HG03439 (cell line): ENCODE results near the gene FN1.
A peak's percentile ranks its signal among the peaks of the same experiment; 100 is the strongest.

Experiments used
- ATAC-seq: cut with Tn5 transposase; IDR thresholded peaks from one replicate; pipeline ENCODE4 v1.9.1; 2021; ENCODE audit warnings: mild to moderate bottlenecking, moderate library complexity; ENCODE audit not compliant: unreplicated experiment

FN1 gene

DNA sequence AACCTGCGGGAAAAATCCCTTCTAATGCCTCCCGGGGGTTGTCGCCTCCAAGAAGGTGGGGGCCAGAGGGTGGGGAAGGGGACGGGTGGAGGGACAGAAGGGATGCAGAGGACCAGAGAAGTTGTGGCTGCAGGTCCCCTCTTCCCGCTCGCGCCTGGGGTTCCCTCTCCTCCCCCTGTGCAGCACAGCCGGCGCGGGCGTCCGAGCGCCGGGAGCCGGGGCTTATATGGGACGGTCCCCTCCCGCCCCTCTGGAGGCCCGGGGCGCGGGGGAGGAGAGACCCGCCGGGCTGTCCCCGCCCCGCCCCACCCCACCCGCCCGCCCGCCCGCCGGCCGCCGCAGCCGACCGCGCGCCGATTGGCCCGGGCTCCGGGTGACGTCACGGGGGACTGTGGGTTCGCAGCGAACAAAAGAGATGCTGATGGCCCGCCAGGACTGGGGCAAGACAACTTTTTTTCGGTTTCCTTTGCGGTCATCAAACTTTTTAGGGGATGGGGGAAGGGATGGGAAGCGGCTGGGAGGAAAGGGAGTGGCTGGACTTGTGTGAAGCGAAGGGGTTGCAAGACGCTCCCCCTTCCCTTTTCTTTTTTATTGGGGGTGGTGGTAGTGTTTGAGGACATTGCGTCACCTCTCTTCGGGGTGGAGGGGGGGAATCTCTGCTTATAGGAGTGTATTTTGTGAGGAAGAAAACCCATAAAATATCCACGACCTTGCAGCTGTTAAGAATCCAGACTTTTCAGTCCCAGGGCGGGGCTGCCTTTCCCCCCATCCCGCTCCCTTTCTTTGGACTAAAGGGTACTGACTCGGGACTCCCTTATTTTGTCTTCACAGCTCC is at the start of gene FN1:
FN1 (minus strand) TSS at position 199 of the 835 bp plus-strand sequence. CDS start 266 bp downstream, outside the sequence.
- peak; percentile 79 for ATAC-seq

DNA sequence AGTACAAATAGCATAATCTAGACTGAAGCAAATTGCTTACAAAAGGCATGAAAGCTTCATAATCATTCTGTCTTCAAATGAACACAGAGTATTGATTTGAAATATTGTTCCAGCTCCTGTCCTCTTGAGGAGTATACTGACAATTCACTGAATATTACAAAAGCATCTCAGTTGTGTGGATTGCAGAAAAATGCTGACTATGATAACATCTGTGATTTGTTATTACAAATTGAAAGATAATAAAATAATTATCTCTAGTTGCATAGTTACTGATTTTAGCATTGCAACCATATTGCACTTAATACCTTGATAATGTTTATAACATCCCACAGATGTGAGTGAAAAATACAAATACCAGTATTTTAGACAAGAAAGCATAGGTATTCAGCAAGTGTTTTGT is 49.2 kb upstream of the FN1 start:
- no peak for ATAC-seq

- ATAC-seq = no peak
These were observed 48.7 kb upstream of the FN1 start for GRCh38 chr2:215484570-215484969.

DNA sequence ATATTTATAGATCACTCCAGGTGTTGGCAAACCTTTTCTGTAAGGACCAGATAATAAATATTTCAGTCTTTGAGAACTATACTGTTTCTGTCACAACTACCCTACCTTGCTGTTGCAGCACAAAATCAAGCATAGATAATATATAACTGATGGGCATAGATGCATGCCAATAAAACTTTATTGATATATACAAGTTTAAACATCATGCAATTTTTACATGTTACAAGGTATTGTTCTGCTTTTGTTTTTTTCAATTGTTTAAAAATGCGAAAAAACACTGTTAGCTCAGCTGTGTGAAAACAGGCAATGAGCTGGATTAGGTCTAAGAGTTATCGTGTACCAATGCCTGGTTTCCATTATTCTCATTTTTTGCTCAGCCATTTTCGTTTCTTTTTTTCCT is 47.6 kb upstream of the FN1 start:
- ATAC-seq = no peak

DNA sequence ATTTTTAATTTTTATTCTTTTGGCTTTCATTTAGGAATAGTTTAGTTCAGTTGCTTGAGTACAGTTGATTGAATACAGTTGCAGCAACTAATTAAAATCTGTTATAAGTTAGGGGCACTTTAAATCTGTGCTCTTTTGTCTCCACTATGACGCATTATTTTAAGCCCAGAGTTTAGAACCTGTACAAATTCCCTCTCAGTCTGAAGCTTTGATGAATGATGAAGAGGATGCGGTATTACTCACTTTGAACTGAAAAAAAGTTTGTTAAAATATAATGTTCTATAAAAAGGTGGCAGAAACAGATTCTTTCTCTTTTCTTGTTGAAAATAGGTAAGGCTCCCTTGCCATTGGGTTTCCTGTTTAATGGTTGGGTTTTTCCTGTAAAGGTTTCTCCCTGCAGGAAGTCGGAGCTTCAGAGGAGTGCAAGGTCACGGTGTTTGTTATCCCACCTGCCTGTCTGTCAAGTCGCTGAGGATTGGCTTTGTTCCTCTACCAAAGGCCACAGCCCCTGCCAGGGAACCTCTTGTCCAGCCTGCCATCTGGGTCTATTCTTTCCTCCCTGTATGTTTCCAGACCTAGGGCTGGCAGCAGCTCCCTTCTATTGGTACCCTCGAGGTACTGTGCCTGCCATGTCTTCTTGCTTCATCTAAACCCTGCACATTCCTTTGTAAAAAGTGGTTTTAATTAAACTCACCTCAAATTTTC is 43.8 kb upstream of the FN1 start:
- ATAC-seq = no peak

DNA sequence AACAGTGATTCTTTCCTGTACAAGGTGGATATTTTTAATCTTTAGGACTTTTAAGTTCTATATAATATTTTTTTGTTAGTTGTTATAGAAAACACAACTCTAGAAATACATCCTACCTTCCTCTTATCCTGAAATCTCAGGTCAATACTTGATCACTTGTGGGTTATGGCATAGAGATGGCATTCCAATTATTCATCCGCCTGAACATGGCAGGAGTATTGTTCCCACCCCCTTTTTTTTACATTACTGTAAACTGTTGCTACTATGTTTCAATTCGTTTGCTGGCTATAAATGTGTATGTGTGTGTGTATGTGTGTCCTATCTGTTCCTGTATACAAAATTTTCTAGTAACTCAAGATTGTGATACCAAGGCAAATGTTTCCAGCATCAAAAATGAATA is 43.3 kb upstream of the FN1 start:
- no peak for ATAC-seq

DNA sequence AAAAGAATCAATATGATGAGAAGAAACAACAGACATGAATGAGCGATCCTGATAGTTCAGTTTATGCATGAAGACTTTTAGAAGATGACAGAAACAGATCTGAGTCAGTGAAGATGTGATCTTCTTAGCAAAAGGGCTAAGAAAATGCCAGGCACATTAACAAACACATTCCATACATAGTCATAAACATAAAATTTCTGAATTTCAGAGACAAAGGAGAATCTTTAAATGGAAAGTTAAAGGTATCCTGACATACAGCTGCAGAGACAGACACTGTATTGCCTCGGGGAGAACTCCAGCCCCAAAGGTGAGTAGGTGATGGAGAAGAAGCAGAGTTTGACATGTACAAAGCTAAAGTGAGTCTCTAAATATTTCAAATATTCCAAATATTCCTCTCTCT is 40.6 kb upstream of the FN1 start:
- ATAC-seq = no peak

GRCh38 chr2:215466097-215466909 is 30.4 kb upstream of the FN1 start:
- ATAC-seq = no peak

DNA sequence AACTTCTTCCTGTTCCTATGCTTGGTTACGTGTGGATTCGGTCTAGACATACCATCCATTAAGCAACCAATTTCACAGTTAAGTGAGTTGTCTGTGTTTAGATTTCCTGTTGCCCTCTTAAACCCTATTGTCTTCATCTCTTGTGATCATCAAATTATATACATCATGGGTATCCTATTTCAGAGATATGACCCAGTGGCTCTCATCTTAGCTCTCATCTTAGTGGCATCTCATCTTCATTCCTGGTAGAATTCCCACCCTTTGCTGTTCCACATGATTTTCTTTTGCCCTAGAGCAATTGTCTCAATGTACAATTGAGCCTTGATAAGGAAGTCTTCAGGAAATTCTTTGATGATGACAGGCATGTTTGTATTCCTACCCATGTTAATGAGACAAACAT is 29.4 kb upstream of the FN1 start:
- ATAC-seq = no peak

DNA sequence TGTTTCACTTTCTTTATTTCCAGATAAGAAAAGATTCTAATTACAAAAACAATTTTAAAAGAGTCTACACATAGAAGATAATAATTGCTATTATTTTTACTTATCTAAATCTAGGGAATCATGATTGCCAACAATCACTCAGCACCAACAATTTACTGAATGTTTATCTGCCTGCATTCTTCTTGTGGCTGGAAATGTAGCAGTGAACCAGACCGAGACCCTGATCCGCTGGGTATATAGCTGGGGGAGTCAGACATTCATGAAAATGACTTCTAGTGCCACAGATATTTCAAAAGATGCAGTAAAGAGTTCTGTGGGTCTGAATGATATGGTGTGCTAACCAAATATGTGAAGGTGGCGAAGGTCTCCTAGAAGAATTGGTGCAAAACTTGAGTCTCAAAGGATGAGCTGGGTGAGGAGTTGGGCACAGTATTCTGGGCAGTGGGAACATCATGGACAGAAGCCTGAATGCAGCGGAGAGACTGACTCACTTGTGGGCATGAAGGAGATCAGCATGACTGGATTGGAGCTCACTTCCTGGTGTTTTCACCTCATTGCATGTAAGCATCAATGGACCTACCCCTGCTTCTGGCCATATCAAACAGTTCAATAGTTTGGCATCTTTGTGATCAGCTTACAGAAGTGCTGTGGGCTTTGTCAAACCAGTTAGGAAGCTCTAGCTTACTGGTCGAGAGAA is 26.1 kb upstream of the FN1 start:
- ATAC-seq = no peak

DNA sequence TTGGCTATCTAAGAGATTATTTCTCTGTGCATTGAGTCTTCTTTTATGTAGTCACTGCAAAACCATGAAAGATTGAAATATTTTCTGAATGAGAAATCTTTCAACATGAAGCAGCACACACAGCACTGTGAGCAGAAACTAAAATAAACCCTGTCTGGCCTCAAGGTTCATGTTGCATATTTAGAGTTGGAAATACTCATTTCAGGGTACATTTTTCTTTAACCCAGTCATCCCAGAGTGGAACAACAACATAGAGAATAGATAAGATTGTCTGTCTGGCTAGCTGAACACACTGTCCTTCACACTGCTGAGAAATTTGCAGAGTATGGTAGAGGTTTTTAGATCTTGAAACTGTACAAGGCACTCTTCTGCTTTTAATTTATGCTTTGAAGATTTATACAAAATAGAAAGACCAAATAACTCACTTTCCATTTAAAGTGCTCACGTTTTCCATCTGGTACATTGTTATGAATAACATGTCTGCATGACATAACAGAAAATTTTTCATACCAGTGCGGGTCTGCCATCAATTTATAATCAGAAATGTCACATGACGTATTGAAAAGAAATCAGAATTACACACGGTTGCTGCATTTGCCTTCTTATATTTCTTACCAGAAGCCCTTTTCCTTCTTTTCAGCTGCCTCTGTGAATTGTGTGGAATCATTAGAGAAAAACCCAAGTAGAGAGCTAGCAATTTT is 25.0 kb upstream of the FN1 start:
- no peak for ATAC-seq

DNA sequence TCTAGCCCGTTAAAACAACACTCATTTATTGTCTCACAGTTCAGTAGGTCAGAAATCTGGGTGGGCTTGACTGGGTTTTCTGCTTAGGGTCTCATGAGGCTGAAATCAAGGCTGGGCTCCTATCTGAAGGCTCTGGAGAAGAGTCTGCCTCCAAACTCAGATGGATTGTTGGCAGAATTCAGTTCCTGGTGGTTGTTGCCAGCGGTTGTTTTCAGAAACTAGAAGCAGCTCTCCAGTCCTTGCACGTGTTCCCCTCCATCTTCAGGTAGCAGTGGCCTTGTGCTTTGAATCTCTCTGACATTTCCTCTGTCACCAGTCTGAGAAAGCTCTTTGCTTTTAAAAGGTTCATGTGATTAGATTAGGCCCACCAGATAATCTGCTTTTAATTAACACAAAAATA is 20.1 kb upstream of the FN1 start:
- ATAC-seq = no peak

DNA sequence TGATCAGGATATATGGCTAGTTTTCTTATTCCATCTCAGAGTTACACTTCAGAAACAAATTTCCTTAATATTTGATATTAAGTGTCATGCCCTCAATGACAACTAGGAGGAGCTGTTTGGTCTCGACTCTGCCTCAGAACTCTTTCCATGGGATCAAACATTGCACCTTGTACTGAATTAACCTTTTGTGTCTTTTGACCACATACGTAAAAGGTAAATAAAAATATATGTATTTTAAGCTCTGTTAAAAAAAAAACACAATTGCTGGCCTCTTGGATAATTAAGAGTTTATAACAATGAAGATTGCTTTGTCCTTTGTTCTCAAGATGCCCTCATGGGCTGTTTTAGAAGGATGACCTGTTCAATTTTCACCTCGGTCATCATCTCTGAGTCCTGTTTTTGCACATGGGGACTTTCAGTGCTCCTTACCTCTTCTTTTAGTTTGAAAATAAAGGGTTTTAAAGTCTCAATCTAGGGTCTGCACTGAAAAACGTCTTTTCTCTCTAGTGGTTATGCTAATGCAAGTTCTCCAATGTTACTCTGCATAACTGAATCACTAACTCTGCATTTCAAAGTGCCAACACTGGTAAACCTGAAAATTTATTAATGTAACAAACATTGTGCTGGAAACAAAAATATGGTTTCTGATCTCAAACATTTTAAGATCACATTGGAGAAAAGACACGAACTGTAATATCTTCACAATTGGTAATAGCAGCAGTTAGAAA is 18.8 kb upstream of the FN1 start:
- ATAC-seq = peak; percentile 61

- no peak for ATAC-seq
These were observed 16.9 kb upstream of the FN1 start for GRCh38 chr2:215452725-215453124.

DNA sequence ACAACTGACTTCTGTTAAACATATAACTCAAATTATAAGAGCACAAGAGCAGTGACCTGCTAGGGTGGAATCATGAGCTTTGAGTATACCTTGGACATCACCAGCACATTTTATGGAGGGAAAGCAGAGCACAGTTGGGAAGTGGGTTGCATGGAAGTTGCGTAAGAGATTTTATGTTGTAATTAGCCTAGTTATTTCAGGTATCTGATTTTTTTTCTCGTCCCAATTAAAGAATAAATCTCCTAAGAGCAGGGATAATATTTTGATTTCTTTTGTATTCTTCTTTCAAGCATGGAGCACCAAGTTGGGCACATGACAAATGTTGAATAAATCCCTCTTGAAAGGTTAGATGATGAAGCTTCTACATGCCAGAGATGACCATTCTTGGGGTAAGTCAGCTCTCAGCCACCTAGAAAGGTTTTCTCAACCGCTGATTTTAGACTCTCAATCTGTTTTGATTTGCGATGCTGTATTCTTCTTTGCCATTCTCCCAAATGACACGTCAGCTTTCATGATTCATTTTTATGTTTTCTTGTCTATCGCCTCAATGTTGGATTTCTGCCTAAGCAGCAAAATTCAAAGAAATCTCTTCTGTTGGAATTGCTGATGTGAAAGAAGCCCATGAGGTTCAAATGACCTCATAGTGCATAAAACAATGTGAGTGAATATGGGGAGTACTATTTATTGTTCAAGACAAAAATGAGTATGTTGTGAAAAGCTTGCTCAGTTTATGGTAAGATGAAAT is 15.3 kb upstream of the FN1 start:
- no peak for ATAC-seq

- no peak for ATAC-seq
These were observed 14.5 kb upstream of the FN1 start for GRCh38 chr2:215450188-215451011.

GRCh38 chr2:215447673-215448081 is 11.8 kb upstream of the FN1 start:
- no peak for ATAC-seq

- no peak for ATAC-seq
These were observed 11.2 kb upstream of the FN1 start for GRCh38 chr2:215447056-215447455.
